ENCODE results near the gene TRPV2.

TRPV2 gene

GRCh38 chr17:16480995-16481394 is 65.6 kb downstream of the TRPV2 start:
- Histone ChIP-seq H3K4me3 (ENCODE audit: low read length) (no peak overlapping the region), H3K27ac (ENCODE audit: low read depth, low read length) (no peak overlapping the region), H3K27me3 (ENCODE audit: insufficient read depth, low read length) (no peaks in the 10 kb centered on the region), H3K9ac (ENCODE audit: low read depth, low read length) (no peak overlapping the region), H3K4me1 (ENCODE audit: insufficient read depth, low read length) (peaks cover 22% of the 10 kb centered on the region), H3K9me3 (ENCODE audit: insufficient read depth, low read depth, low read length) (no peaks in the 10 kb centered on the region), H3K36me3 (ENCODE audit: insufficient read depth, low read length) (no peaks in the 10 kb centered on the region)
- 94% methylated on average over 5 of the region's 6 CpGs for WGBS

DNA sequence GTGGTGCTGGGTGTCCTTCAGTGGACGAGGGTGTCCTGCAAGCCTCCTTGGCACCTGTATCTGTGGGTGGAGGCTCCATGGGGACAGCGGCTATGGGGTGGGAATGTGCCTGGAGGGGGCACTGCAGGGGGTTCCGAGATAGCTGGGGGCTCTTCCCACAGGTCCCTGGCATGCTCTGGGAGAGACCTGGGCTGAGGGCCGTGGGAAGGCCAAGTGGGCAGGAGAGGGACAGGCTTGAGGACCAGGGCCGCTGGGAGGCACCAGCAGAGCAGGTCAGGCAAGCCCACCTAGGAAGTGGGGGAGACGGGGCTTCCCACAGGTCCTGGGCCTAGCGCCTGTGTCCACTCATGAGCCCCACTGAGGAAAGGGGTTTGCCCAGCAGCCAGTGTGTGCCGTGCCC is 66.9 kb downstream of the TRPV2 start:
- 94% methylated on average over 8 of the region's 8 CpGs for WGBS
- no peaks in the 10 kb centered on the region for H3K9me3 ChIP-seq (ENCODE audit: insufficient read depth, low read depth, low read length)
- peaks cover 31% of the 10 kb centered on the region for H3K4me1 ChIP-seq (ENCODE audit: insufficient read depth, low read length)
- no peaks in the 10 kb centered on the region for H3K36me3 ChIP-seq (ENCODE audit: insufficient read depth, low read length)
- no peak overlapping the region for H3K9ac ChIP-seq (ENCODE audit: low read depth, low read length)
- no peaks in the 10 kb centered on the region for H3K27me3 ChIP-seq (ENCODE audit: insufficient read depth, low read length)
- no peak overlapping the region for H3K27ac ChIP-seq (ENCODE audit: low read depth, low read length)
- H3K4me3 ChIP-seq (ENCODE audit: low read length): no peak overlapping the region

GRCh38 chr17:16483021-16483645 is 67.8 kb downstream of the TRPV2 start:
- H3K27ac ChIP-seq (ENCODE audit: low read depth, low read length): no peak overlapping the region
- 92% methylated on average over 8 of the region's 8 CpGs for WGBS
- H3K9me3 ChIP-seq (ENCODE audit: insufficient read depth, low read depth, low read length): no peaks in the 10 kb centered on the region
- peaks cover 35% of the 10 kb centered on the region for H3K4me1 ChIP-seq (ENCODE audit: insufficient read depth, low read length)
- no peaks in the 10 kb centered on the region for H3K27me3 ChIP-seq (ENCODE audit: insufficient read depth, low read length)
- no peak overlapping the region for H3K4me3 ChIP-seq (ENCODE audit: low read length)
- no peaks in the 10 kb centered on the region for H3K36me3 ChIP-seq (ENCODE audit: insufficient read depth, low read length)
- H3K9ac ChIP-seq (ENCODE audit: low read depth, low read length): no peak overlapping the region

- Histone ChIP-seq H3K27ac (ENCODE audit: low read depth, low read length) (peak overlapping the region; percentile 79), H3K36me3 (ENCODE audit: insufficient read depth, low read length) (no peaks in the 10 kb centered on the region), H3K4me1 (ENCODE audit: insufficient read depth, low read length) (peaks cover 48% of the 10 kb centered on the region), H3K4me3 (ENCODE audit: low read length) (peak overlapping the region; percentile 18), H3K9me3 (ENCODE audit: insufficient read depth, low read depth, low read length) (no peaks in the 10 kb centered on the region), H3K9ac (ENCODE audit: low read depth, low read length) (peak overlapping the region; percentile 56), H3K27me3 (ENCODE audit: insufficient read depth, low read length) (no peaks in the 10 kb centered on the region)
- WGBS: 18% methylated on average over 19 of the region's 19 CpGs
Observed at GRCh38 chr17:16484445-16485175, 69.2 kb downstream of the TRPV2 start.

All from HUES64 (cell line).